ENCODE results near the gene XPO1. TPM values are rescaled to one million over a fixed set of nuclear protein-coding genes. Genes with fewer than 3 reads are reported as not detected.

The XPO1 gene
- total RNA-seq, 1 experiment from 2014 or later = 189 TPM

DNA sequence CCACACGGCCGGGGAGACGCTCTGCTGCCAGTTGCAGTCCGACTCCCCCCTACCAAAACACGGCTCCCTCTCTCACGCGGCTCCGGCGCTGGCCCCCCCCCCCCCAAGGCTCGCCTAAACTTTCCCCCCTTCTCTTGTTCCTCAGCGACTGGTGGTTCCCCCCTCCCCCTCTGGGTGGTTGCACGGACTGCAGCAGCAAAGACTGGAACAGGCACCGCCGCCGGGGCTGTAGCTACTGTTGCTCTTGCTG is 281 bp downstream of the XPO1 start:
- in situ Hi-C loops (cut with HindIII; ENCODE audit: low pct_unique_long_range_greater_than_20kb, low sequenced_read_pairs) (no loop called here), intact Hi-C loops (cut with micrococcal nuclease; ENCODE audit: unreplicated experiment) (loop anchor here (5.0 to 10.0 kb wide), 2 partner anchors 99 to 257 kb away; no protein-coding TSS in a partner anchor)
- H3K27me3 ChIP-seq (ENCODE audit: control insufficient read depth, insufficient read depth, low read length) = no peaks in the 10 kb centered on the region
- peak overlapping the region; percentile 95 for H3K27ac ChIP-seq (ENCODE audit: low read length)
- no peaks in the 10 kb centered on the region for H3K9me3 ChIP-seq (ENCODE audit: control insufficient read depth, insufficient read depth, low read depth, low read length)
- ChIA-PET POLR2A (interaction anchor here (0.6 to 1.2 kb wide), 2 partner anchors 133 to 134 kb away, joined by 4 to 5 read pairs; no protein-coding TSS in a partner anchor), CTCF (no interaction called here)
- peaks cover 27% of the 10 kb centered on the region for H3K4me1 ChIP-seq (ENCODE audit: control insufficient read depth, insufficient read depth, low read length)
- BruUV-seq (replicated peaks) = no TSS peak
- TF ChIP-seq, protein P1, sequence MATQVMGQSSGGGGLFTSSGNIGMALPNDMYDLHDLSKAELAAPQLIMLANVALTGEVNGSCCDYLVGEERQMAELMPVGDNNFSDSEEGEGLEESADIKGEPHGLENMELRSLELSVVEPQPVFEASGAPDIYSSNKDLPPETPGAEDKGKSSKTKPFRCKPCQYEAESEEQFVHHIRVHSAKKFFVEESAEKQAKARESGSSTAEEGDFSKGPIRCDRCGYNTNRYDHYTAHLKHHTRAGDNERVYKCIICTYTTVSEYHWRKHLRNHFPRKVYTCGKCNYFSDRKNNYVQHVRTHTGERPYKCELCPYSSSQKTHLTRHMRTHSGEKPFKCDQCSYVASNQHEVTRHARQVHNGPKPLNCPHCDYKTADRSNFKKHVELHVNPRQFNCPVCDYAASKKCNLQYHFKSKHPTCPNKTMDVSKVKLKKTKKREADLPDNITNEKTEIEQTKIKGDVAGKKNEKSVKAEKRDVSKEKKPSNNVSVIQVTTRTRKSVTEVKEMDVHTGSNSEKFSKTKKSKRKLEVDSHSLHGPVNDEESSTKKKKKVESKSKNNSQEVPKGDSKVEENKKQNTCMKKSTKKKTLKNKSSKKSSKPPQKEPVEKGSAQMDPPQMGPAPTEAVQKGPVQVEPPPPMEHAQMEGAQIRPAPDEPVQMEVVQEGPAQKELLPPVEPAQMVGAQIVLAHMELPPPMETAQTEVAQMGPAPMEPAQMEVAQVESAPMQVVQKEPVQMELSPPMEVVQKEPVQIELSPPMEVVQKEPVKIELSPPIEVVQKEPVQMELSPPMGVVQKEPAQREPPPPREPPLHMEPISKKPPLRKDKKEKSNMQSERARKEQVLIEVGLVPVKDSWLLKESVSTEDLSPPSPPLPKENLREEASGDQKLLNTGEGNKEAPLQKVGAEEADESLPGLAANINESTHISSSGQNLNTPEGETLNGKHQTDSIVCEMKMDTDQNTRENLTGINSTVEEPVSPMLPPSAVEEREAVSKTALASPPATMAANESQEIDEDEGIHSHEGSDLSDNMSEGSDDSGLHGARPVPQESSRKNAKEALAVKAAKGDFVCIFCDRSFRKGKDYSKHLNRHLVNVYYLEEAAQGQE (IDR thresholded peaks at IDR 0.05; ENCODE audit: insufficient read depth in 1 of 2, low read depth in 2 of 2, low read length in 1 of 2) = no peak
- 0 out of 2 replicates have a peak, but pooled peaks have one; percentile 88 for TF ChIP-seq SIN3A (IDR thresholded peaks at IDR 0.05; ENCODE audit: borderline replicate concordance, insufficient read depth, low read depth, low read length)
- peak overlapping the region; percentile 95 to 97 for H3K4me3 ChIP-seq (ENCODE audit: low read depth in 2 of 2, low read length in 2 of 2)
- DNase-seq (ENCODE audit: low read depth, low spot score) = no peak
- peaks cover 5% of the 10 kb centered on the region; the same call in 1 of the 2 replicates for H3K36me3 ChIP-seq (ENCODE audit: control insufficient read depth, insufficient read depth, low read length)
- no peak for ATAC-seq

DNA sequence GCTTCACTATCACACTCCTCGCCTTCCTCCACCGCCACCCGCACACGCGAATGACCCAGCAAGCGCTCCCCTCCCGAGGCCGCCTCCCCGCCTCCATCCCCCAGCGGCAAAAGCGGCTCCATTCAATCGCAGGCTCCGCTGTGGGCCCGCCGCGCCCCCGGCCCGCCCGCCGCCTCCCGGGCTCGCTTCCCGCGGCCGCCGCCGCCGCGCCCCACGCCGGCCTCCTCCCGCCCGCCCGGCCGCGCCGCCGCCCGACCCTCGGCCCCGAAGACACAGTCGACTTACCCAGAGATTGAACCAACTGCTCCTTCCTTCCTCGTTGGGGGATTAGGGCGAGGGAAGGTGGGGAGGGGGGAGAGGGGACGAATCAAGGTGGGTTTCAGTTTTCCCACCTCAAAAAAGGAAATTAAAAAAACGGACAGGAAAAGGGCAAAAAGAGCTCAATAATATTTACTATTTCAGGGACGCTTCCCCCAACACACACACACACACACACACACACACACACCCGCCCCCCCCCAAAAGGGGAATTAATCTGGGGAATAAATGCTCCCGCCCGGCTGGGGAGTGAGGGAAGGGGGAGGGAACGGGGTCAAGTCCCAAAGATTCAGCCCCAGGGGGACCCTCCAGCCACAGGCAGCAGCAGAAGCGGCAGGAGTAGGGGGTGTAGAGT is 743 bp downstream of the XPO1 start:
- no peak for DNase-seq (ENCODE audit: low read depth, low spot score)
- ChIA-PET CTCF (no interaction called here), POLR2A (interaction anchor here (0.6 to 1.2 kb wide), 5 partner anchors 36 to 135 kb away, joined by 3 to 5 read pairs (median 4); no protein-coding TSS in a partner anchor)
- Histone ChIP-seq H3K4me3 (ENCODE audit: low read depth in 2 of 2, low read length in 2 of 2) (peak overlapping the region; percentile 95 to 97), H3K27ac (ENCODE audit: low read length) (peak overlapping the region; percentile 97), H3K27me3 (ENCODE audit: control insufficient read depth, insufficient read depth, low read length) (no peaks in the 10 kb centered on the region), H3K9me3 (ENCODE audit: control insufficient read depth, insufficient read depth, low read depth, low read length) (no peaks in the 10 kb centered on the region), H3K36me3 (ENCODE audit: control insufficient read depth, insufficient read depth, low read length) (peaks cover 5% of the 10 kb centered on the region; the same call in 1 of the 2 replicates), H3K4me1 (ENCODE audit: control insufficient read depth, insufficient read depth, low read length) (peaks cover 27% of the 10 kb centered on the region)
- no TSS peak for BruUV-seq (replicated peaks)
- in situ Hi-C loops (cut with HindIII; ENCODE audit: low pct_unique_long_range_greater_than_20kb, low sequenced_read_pairs) (no loop called here), intact Hi-C loops (cut with micrococcal nuclease; ENCODE audit: unreplicated experiment) (loop anchor here (5.0 to 10.0 kb wide), 2 partner anchors 100 to 257 kb away; no protein-coding TSS in a partner anchor)
- ATAC-seq = no peak; the same call in 1 of the 2 replicates
- TF ChIP-seq, protein P1 (IDR thresholded peaks at IDR 0.05; ENCODE audit: insufficient read depth in 1 of 2, low read depth in 2 of 2, low read length in 1 of 2) = no peak
- TF ChIP-seq POLR2AphosphoS5 (IDR thresholded peaks at IDR 0.05; ENCODE audit: low read depth, low read length) (no peak), SIN3A (IDR thresholded peaks at IDR 0.05; ENCODE audit: borderline replicate concordance, insufficient read depth, low read depth, low read length) (no peak), TCF7L2 (IDR thresholded peaks at IDR 0.05; ENCODE audit: low read depth, low read length) (no peak)
- TF ChIP-seq, protein P2, sequence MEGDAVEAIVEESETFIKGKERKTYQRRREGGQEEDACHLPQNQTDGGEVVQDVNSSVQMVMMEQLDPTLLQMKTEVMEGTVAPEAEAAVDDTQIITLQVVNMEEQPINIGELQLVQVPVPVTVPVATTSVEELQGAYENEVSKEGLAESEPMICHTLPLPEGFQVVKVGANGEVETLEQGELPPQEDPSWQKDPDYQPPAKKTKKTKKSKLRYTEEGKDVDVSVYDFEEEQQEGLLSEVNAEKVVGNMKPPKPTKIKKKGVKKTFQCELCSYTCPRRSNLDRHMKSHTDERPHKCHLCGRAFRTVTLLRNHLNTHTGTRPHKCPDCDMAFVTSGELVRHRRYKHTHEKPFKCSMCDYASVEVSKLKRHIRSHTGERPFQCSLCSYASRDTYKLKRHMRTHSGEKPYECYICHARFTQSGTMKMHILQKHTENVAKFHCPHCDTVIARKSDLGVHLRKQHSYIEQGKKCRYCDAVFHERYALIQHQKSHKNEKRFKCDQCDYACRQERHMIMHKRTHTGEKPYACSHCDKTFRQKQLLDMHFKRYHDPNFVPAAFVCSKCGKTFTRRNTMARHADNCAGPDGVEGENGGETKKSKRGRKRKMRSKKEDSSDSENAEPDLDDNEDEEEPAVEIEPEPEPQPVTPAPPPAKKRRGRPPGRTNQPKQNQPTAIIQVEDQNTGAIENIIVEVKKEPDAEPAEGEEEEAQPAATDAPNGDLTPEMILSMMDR (IDR thresholded peaks at IDR 0.05) = no peak
